ENCODE data around the gene GPR15LG.

DNA sequence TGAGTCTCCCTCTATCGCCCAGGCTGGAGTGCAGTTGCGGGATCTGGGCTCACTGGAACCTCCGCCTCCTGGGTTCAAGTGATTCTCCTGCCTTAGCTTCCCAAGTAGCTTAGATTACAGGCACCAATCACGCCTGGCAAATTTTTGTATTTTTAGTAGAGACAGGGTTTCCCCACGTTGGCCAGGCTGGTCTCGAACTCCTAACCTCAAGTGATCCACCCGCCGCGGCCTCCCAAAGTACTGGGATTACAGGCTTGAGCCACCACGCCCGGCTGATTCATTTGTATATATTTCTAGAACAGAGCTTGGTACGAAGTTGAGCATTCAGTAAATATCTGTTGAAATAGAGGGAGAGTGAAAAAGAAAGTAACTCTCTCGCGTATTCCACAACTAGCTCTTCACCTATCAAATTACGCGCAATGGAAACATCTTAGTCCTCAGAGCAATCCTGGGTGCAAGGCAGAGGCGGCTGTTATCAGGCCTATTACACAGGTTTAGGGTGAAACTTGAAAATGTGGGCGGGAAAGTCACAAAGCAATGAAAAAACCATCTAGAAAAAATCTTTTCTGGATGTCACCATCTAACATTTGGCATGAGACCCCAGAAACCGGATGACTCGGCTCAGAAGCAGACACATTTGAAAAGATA is 35.0 kb upstream of the GPR15LG start:
- TF ChIP-seq POLR2A (IDR thresholded peaks at IDR 0.05), result no peak
- TF ChIP-seq, protein P1, sequence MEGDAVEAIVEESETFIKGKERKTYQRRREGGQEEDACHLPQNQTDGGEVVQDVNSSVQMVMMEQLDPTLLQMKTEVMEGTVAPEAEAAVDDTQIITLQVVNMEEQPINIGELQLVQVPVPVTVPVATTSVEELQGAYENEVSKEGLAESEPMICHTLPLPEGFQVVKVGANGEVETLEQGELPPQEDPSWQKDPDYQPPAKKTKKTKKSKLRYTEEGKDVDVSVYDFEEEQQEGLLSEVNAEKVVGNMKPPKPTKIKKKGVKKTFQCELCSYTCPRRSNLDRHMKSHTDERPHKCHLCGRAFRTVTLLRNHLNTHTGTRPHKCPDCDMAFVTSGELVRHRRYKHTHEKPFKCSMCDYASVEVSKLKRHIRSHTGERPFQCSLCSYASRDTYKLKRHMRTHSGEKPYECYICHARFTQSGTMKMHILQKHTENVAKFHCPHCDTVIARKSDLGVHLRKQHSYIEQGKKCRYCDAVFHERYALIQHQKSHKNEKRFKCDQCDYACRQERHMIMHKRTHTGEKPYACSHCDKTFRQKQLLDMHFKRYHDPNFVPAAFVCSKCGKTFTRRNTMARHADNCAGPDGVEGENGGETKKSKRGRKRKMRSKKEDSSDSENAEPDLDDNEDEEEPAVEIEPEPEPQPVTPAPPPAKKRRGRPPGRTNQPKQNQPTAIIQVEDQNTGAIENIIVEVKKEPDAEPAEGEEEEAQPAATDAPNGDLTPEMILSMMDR (IDR thresholded peaks at IDR 0.05), result no peak
